B cell (primary cell): Measurements from ENCODE around the gene LIMK1. TPM values are rescaled to one million over a fixed set of nuclear protein-coding genes. Genes with fewer than 3 reads are reported as not detected.

Experiments used
- ATAC-seq: fragments of 200-7000 bp; cut with Tn5 transposase; one replicate; pipeline ENCODE4 v1.10.0; 2021; ENCODE audit warnings: low read depth, mild to moderate bottlenecking, moderate number of reproducible peaks, moderate library complexity
- CTCF ChIA-PET: fragments of 350-600 bp; sonication (Branson Sonifier 250); formaldehyde crosslinking; loops from one replicate; lab custom pipeline; 2021; ENCODE audit warnings: antibody characterized with exemption, inconsistent platforms; lab: Charles Lee
- POLR2A ChIA-PET: fragments of 350-600 bp; sonication (Branson Sonifier 250); formaldehyde crosslinking; loops from one replicate; lab custom pipeline; 2021; ENCODE audit warnings: antibody characterized with exemption; lab: Charles Lee
- DNase-seq: peaks from one replicate; pipeline ENCODE4 v3.0.0; 2013
- H2AFZ ChIP-seq: 2 replicates; pipeline ENCODE4 v1.6.1; 2012; ENCODE audit warnings: mild to moderate bottlenecking, low read depth, low read length; ENCODE audit not compliant: insufficient read depth, poor library complexity, severe bottlenecking
- H3K27ac ChIP-seq, 2 donors: 1 replicate in 1 of 2; 2 replicates in 1 of 2; pipeline ENCODE4 v1.5.1; 2012 to 2013; ENCODE audit warnings: low read length in 2 of 2, mild to moderate bottlenecking in 2 of 2, moderate library complexity in 1 of 2
- H3K27me3 ChIP-seq, 4 experiments: fragments of 200-600 bp in 1 of 4; sonication (generic) in 1 of 4; replicated peaks in 1 of 4; 1 replicate in 2 of 4; 2 replicates in 2 of 4; pipeline versions ENCODE4 v1.6.1 to v1.7.0; 2013 to 2016; ENCODE audit warnings: low read length in 3 of 4, mild to moderate bottlenecking in 2 of 4, mixed read lengths in 1 of 4, moderate library complexity in 1 of 4; ENCODE audit not compliant: insufficient read depth in 4 of 4, control insufficient read depth in 3 of 4; ENCODE audit errors: control extremely low read depth in 1 of 4
- H3K36me3 ChIP-seq, 2 experiments: replicated peaks in 1 of 2; 1 replicate in 1 of 2; 2 replicates in 1 of 2; pipeline versions ENCODE4 v1.6.1 to v1.7.1; 2013; ENCODE audit warnings: low read length in 1 of 2; ENCODE audit not compliant: insufficient read depth in 2 of 2, control insufficient read depth in 1 of 2; ENCODE audit errors: control extremely low read depth in 1 of 2, extremely low read depth in 1 of 2
- H3K4me1 ChIP-seq, 2 donors: fragments of 200-600 bp in 1 of 2; sonication (generic) in 1 of 2; 1 replicate in 1 of 2; 2 replicates in 1 of 2; pipeline versions ENCODE4 v1.5.1 to v1.6.1; 2013 to 2017; ENCODE audit warnings: low read length in 2 of 2; ENCODE audit not compliant: control insufficient read depth in 2 of 2, insufficient read depth in 2 of 2
- H3K4me2 ChIP-seq: replicated peaks from 2 replicates; pipeline ENCODE3; 2012; ENCODE audit warnings: mild to moderate bottlenecking, low read depth, low read length; ENCODE audit not compliant: poor library complexity, severe bottlenecking
- H3K4me3 ChIP-seq, 5 experiments: fragments of 200-600 bp in 1 of 5; sonication (generic) in 1 of 5; 1 replicate in 3 of 5; 2 replicates in 2 of 5; pipeline versions ENCODE4 v1.5.1 to v1.7.0; 2011 to 2016; ENCODE audit warnings: low read length in 4 of 5, mild to moderate bottlenecking in 4 of 5, low read depth in 2 of 5, control low read depth in 1 of 5, moderate library complexity in 1 of 5; ENCODE audit not compliant: insufficient read depth in 1 of 5; ENCODE audit errors: control extremely low read depth in 1 of 5, extremely low read depth in 1 of 5
- H3K79me2 ChIP-seq: fragments of 200-600 bp; sonication (generic); one replicate; pipeline ENCODE4 v1.6.0; 2016; ENCODE audit warnings: low read length; ENCODE audit not compliant: control insufficient read depth, insufficient read depth
- H3K9ac ChIP-seq: fragments of 200-600 bp; sonication (generic); 2 replicates; pipeline ENCODE4 v1.6.1; 2017; ENCODE audit warnings: mild to moderate bottlenecking, low read length, moderate library complexity
- H3K9me3 ChIP-seq, 3 donors: one replicate each; pipeline versions ENCODE4 v1.6.1 to v1.7.1; 2013; ENCODE audit warnings: low read length in 2 of 3; ENCODE audit not compliant: control insufficient read depth in 2 of 3, insufficient read depth in 1 of 3; ENCODE audit errors: control extremely low read depth in 1 of 3
- H4K20me1 ChIP-seq: 2 replicates; pipeline ENCODE4 v1.6.0; 2012; ENCODE audit warnings: mild to moderate bottlenecking, low read length; ENCODE audit not compliant: insufficient read depth, control insufficient read depth, poor library complexity, severe bottlenecking
- H3K27ac Mint-ChIP-seq: one replicate; pipeline ENCODE4 v1.8.0; 2021; ENCODE audit warnings: mixed read lengths
- H3K27me3 Mint-ChIP-seq: one replicate; pipeline ENCODE4 v1.8.0; 2021; ENCODE audit warnings: mixed read lengths
- H3K4me1 Mint-ChIP-seq: one replicate; pipeline ENCODE4 v1.8.0; 2021; ENCODE audit warnings: mixed read lengths
- H3K4me3 Mint-ChIP-seq: one replicate; pipeline ENCODE4 v1.8.0; 2021; ENCODE audit warnings: mixed read lengths
- H3K9me3 Mint-ChIP-seq: one replicate; pipeline ENCODE4 v1.8.0; 2022; ENCODE audit warnings: mixed read lengths; ENCODE audit not compliant: insufficient read depth
- CTCF ChIP-seq: fragments of 200-600 bp; IDR thresholded peaks from one replicate; pipeline ENCODE4 v1.8.0; 2022; ENCODE audit warnings: antibody characterized with exemption, mild to moderate bottlenecking
- EZH2 ChIP-seq: IDR thresholded peaks from 2 replicates; pipeline ENCODE4 v1.6.1; 2012; ENCODE audit warnings: borderline replicate concordance, low read depth, mild to moderate bottlenecking, moderate library complexity, low read length; ENCODE audit not compliant: insufficient read depth, poor library complexity, severe bottlenecking
- WGBS: methylation state at CpG from one replicate; pipeline ENCODE4 v1.1.5; 2013; ENCODE audit warnings: missing lambda C conversion rate; ENCODE audit not compliant: insufficient coverage; 5-methylcytosine and 5-hydroxymethylcytosine counted together
- intact Hi-C: fragments of 100-400 bp; cut with micrococcal nuclease; formaldehyde crosslinking; loops from one replicate; pipeline ENCODE4 v1.10.0; 2022
- polyA plus RNA-seq: library from polyadenylated mRNA; depleted of rRNA; stranded (reverse); fragments of >200 nt; gene quantifications from 2 replicates; pipeline ENCODE4 v1.2.3, GENCODE V29; 2012
- total RNA-seq, 2 donors: library from RNA; stranded (reverse); fragments of 120-200 nt in 1 of 2; gene quantifications; 1 replicate in 1 of 2; 2 replicates in 1 of 2; pipeline versions ENCODE4 v1.2.3 to v1.2.4, GENCODE V29; 2013 to 2022

Gene LIMK1
- total and polyA plus RNA-seq, 2 donors (not counting 1 experiment from before 2014, with no cell fraction given) = 38.7 to 70.8 TPM

- H3K4me1 Mint-ChIP-seq = peaks cover 5% of the 10 kb centered on the region
- Histone ChIP-seq H3K79me2 (no peaks in the 10 kb centered on the region), H3K4me1 (peaks cover 0 to 6% of the 10 kb centered on the region in 2 donors), H3K36me3 (no peaks in the 10 kb centered on the region), H2AFZ (no peak overlapping the region), H4K20me1 (no peaks in the 10 kb centered on the region), H3K4me3 (no peak overlapping the region), H3K4me2 (no peak overlapping the region), H3K27ac (no peak overlapping the region), H3K9ac (no peak overlapping the region), H3K9me3 (no peaks in the 10 kb centered on the region), H3K27me3 (no peaks in the 10 kb centered on the region)
- ChIA-PET CTCF (no interaction called here), POLR2A (no interaction called here)
- no peak overlapping the region for H3K4me3 Mint-ChIP-seq
- 100% methylated on average over 1 of the region's 2 CpGs for WGBS
- no peaks in the 10 kb centered on the region for H3K9me3 Mint-ChIP-seq
- DNase-seq (no peak), ATAC-seq (no peak)
- no peaks in the 10 kb centered on the region for H3K27me3 Mint-ChIP-seq
- intact Hi-C loops = no loop called here
- TF ChIP-seq CTCF = no peak
- no peak for TF ChIP-seq EZH2
- H3K27ac Mint-ChIP-seq = no peak overlapping the region
Measured at GRCh38 chr7:74078461-74078860, 5.1 kb upstream of the LIMK1 start.

GRCh38 chr7:74082770-74083116 lies 861 bp upstream of the LIMK1 start:
- no peak for DNase-seq
- peaks cover 6% of the 10 kb centered on the region for H3K79me2 ChIP-seq

More at GRCh38 chr7:74082770-74083116, 861 bp upstream of the LIMK1 start:
- ATAC-seq = no peak
- Mint-ChIP-seq H3K4me3 (peak overlapping the region; percentile 74), H3K4me1 (peaks cover 16% of the 10 kb centered on the region), H3K27me3 (no peaks in the 10 kb centered on the region), H3K9me3 (no peaks in the 10 kb centered on the region), H3K27ac (no peak overlapping the region)
- POLR2A ChIA-PET = interaction anchor here (2.3 kb wide), 1 partner anchor 11 kb away, joined by 27 read pairs; no protein-coding TSS in a partner anchor
- Histone ChIP-seq H3K36me3 (no peaks in the 10 kb centered on the region), H3K4me2 (peak overlapping the region; percentile 84), H3K9ac (no peak overlapping the region), H3K4me1 (peaks cover 7 to 21% of the 10 kb centered on the region in 2 donors), H4K20me1 (no peaks in the 10 kb centered on the region), H2AFZ (peak overlapping the region; percentile 74), H3K4me3 (no peak overlapping the region), H3K9me3 (no peaks in the 10 kb centered on the region), H3K27ac (no peak overlapping the region), H3K27me3 (no peaks in the 10 kb centered on the region)
- 95% methylated on average over 7 of the region's 9 CpGs for WGBS
- intact Hi-C loops = loop anchor here (5.0 to 10.0 kb wide), 3 partner anchors 90 to 560 kb away; partner anchors contain the start of genes ABHD11, BAZ1B and EIF4H
- TF ChIP-seq CTCF = no peak
- no peak for TF ChIP-seq EZH2
- CTCF ChIA-PET = interaction anchor here (1.0 to 1.8 kb wide), 6 partner anchors 14 to 319 kb away, joined by 3 to 6 read pairs (median 4); no protein-coding TSS in a partner anchor
